GM19397 (cell line): Measurements from ENCODE around the gene ZFHX3.

Experiments used
- ATAC-seq: cut with Tn5 transposase; IDR thresholded peaks from one replicate; pipeline ENCODE4 v1.9.1; 2021; ENCODE audit warnings: mild to moderate bottlenecking, moderate library complexity; ENCODE audit not compliant: unreplicated experiment

Gene ZFHX3

GRCh38 chr16:72768591-72768990 is 279.3 kb downstream of the ZFHX3 start:
- no peak for ATAC-seq

- ATAC-seq, result no peak
Observed at GRCh38 chr16:72766506-72766905, 281.4 kb downstream of the ZFHX3 start.

- ATAC-seq, result no peak
Observed at GRCh38 chr16:72764015-72764654, 283.8 kb downstream of the ZFHX3 start.

GRCh38 chr16:72760581-72760980 is 287.3 kb downstream of the ZFHX3 start:
- no peak for ATAC-seq

- ATAC-seq, result no peak
Observed at GRCh38 chr16:72753881-72754280, 294.0 kb downstream of the ZFHX3 start.

- no peak for ATAC-seq
Observed at GRCh38 chr16:72752004-72752695, 295.8 kb downstream of the ZFHX3 start.

GRCh38 chr16:72751076-72751475 is 296.9 kb downstream of the ZFHX3 start:
- ATAC-seq, result no peak

GRCh38 chr16:72749091-72749490 is 298.8 kb downstream of the ZFHX3 start:
- ATAC-seq, result no peak

- ATAC-seq, result no peak
Observed at GRCh38 chr16:72744076-72744793, 303.7 kb downstream of the ZFHX3 start.

GRCh38 chr16:72743011-72743761 is 304.7 kb downstream of the ZFHX3 start:
- ATAC-seq, result peak; percentile 82

GRCh38 chr16:72740347-72740746 is 307.6 kb downstream of the ZFHX3 start:
- ATAC-seq, result no peak

- ATAC-seq, result no peak
Observed at GRCh38 chr16:72739577-72739976, 308.4 kb downstream of the ZFHX3 start.

- no peak for ATAC-seq
Observed at GRCh38 chr16:72736074-72736473, 311.9 kb downstream of the ZFHX3 start.
